IMR-90 (cell line): ENCODE data around the gene SAMD5.

Experiments used
- CTCF ChIP-seq: conservative IDR thresholded peaks from 2 replicates; pipeline ENCODE4 v1.5.1; 2012; ENCODE audit warnings: mild to moderate bottlenecking, low read depth, low read length, improper control_type of control experiment
- POLR2A ChIP-seq: IDR thresholded peaks from 2 replicates; pipeline ENCODE4 v1.6.1; 2012; ENCODE audit warnings: mild to moderate bottlenecking, low read depth, low read length

GRCh38 chr6:147479857-147480256 lies 28.6 kb upstream of the SAMD5 start:
- TF ChIP-seq POLR2A (no peak), CTCF (no peak)
